Adrenal gland (tissue), 12 donors: ENCODE results near the gene PFDN5. TPM values are rescaled to one million over a fixed set of nuclear protein-coding genes. Genes with fewer than 3 reads are reported as not detected.

Experiments
- DNase-seq, 7 donors: peaks; one replicate each; pipeline ENCODE4 v3.0.0-alpha.2; 2019 to 2020
- H3K27ac ChIP-seq, 5 donors: fragments of 200-600 bp; sonication (generic) in 4 of 5; 1 replicate in 3 of 5; 2 replicates in 2 of 5; pipeline versions ENCODE4 v1.5.1 to v1.8.0; 2016 to 2020; ENCODE audit warnings: mild to moderate bottlenecking in 1 of 5
- H3K27me3 ChIP-seq: fragments of 200-600 bp; 2 replicates; pipeline ENCODE4 v1.8.0; 2021
- H3K36me3 ChIP-seq, 2 donors: fragments of 200-600 bp; replicated peaks in 1 of 2; 1 replicate in 1 of 2; 2 replicates in 1 of 2; pipeline versions ENCODE4 v1.5.1 to v1.8.0; 2018 to 2022
- H3K4me1 ChIP-seq, 2 donors: fragments of 200-600 bp; replicated peaks in 1 of 2; 1 replicate in 1 of 2; 2 replicates in 1 of 2; pipeline versions ENCODE4 v1.5.1 to v1.8.0; 2018 to 2021
- H3K4me3 ChIP-seq, 4 donors: fragments of 200-600 bp; sonication (generic) in 3 of 4; one replicate each; pipeline ENCODE4 v1.5.1; 2016 to 2018
- H3K9me3 ChIP-seq, 3 donors: fragments of 200-600 bp; sonication (generic) in 1 of 3; replicated peaks in 1 of 3; 1 replicate in 2 of 3; 2 replicates in 1 of 3; pipeline versions ENCODE4 v1.5.1 to v1.8.0; 2016 to 2021
- POLR2A ChIP-seq, 2 donors: fragments of 450-650 bp; IDR thresholded peaks; one replicate each; pipeline ENCODE4 v1.6.1; 2017; ENCODE audit warnings: antibody characterized with exemption in 2 of 2, mild to moderate bottlenecking in 2 of 2, moderate library complexity in 1 of 2
- WGBS, 4 donors: extraction: QIAGEN DNeasy Blood & Tissue Kit in 2 of 4; methylation state at CpG; one replicate each; pipeline versions ENCODE4 v1.1.5 to v1.1.7; 2013 to 2017; 5-methylcytosine and 5-hydroxymethylcytosine counted together
- intact Hi-C, 2 donors: fragments of 100-400 bp; cut with DNase I; formaldehyde crosslinking; loops; one replicate each; pipeline versions ENCODE4 v1.14.1 to v1.15.0; 2022 to 2023
- polyA plus RNA-seq, 3 donors: library from polyadenylated mRNA; stranded (reverse); fragments of 200-250 nt in 2 of 3; fragments of 350-450 nt in 1 of 3; fragmentation: Illumina TruSeq in 1 of 3; extraction: RNeasy Lipid Tissue Mini Kit (QIAGEN cat#74804) in 1 of 3; gene quantifications; one replicate each; pipeline ENCODE4 v1.2.3, GENCODE V29; 2013 to 2014
- total RNA-seq, 9 donors: library from RNA; depleted of rRNA in 4 of 9; stranded (reverse); fragments of >200 nt in 4 of 9; fragments of 120-200 nt in 1 of 9; fragmentation: NEBNext Ultra II Directional in 1 of 9; extraction: Animal tissue kit (Norgen Biotek cat#: 25700) in 1 of 9; gene quantifications; one replicate each; pipeline versions ENCODE4 v1.1.0 to v1.2.4, GENCODE V29; 2013 to 2023
- TF ChIP-seq, protein P1 (sequence below), 6 experiments: fragments of 450-650 bp in 4 of 6; fragments of 200-600 bp in 2 of 6; sonication (generic) in 1 of 6; IDR thresholded peaks; 1 replicate in 5 of 6; 2 replicates in 1 of 6; pipeline versions ENCODE4 v1.5.1 to v1.8.0; 2016 to 2021; ENCODE audit warnings: antibody characterized with exemption in 6 of 6, mild to moderate bottlenecking in 2 of 6, moderate library complexity in 1 of 6
- donor health status: healthy with polysubstance abuse.
- donor health status: Bipolar disorder and iron deficiency.
- donor health status: DM: yes; HTN: yes; CAD: no.
- donor health status: DM: no; HTN: no; CAD: no.
- donor health status: DM: no; HTN: no; CAD: no.
- donor health status: DM: yes; HTN: yes; CAD: no.

The PFDN5 gene
- total and polyA plus RNA-seq, 12 donors, result 501 to 2,052 (median 793) TPM

- DNase-seq, result peak; percentile 64 to 88 (median 72)
- no peaks in the 10 kb centered on the region for H3K27me3 ChIP-seq
- intact Hi-C loops, result loop anchor here (5.0 to 10.0 kb wide), 2 partner anchors 73 to 75 kb away; no protein-coding TSS in a partner anchor
- TF ChIP-seq, protein P1, sequence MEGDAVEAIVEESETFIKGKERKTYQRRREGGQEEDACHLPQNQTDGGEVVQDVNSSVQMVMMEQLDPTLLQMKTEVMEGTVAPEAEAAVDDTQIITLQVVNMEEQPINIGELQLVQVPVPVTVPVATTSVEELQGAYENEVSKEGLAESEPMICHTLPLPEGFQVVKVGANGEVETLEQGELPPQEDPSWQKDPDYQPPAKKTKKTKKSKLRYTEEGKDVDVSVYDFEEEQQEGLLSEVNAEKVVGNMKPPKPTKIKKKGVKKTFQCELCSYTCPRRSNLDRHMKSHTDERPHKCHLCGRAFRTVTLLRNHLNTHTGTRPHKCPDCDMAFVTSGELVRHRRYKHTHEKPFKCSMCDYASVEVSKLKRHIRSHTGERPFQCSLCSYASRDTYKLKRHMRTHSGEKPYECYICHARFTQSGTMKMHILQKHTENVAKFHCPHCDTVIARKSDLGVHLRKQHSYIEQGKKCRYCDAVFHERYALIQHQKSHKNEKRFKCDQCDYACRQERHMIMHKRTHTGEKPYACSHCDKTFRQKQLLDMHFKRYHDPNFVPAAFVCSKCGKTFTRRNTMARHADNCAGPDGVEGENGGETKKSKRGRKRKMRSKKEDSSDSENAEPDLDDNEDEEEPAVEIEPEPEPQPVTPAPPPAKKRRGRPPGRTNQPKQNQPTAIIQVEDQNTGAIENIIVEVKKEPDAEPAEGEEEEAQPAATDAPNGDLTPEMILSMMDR (IDR thresholded peaks at IDR 0.05), result peak; percentile 51 to 83 (median 74)
- no peak for TF ChIP-seq POLR2A (IDR thresholded peaks at IDR 0.05)
- H3K27ac ChIP-seq, result no peak overlapping the region
- no peaks in the 10 kb centered on the region for H3K9me3 ChIP-seq
- H3K36me3 ChIP-seq, result no peaks in the 10 kb centered on the region
- H3K4me3 ChIP-seq, result no peak overlapping the region
- WGBS, 4 donors, result 78 to 83% (median 80%) methylated on average over 5 to 11 of the region's 11 CpGs
- no peaks in the 10 kb centered on the region for H3K4me1 ChIP-seq
These were observed 7.6 kb upstream of the PFDN5 start for GRCh38 chr12:53287741-53288216.

DNA sequence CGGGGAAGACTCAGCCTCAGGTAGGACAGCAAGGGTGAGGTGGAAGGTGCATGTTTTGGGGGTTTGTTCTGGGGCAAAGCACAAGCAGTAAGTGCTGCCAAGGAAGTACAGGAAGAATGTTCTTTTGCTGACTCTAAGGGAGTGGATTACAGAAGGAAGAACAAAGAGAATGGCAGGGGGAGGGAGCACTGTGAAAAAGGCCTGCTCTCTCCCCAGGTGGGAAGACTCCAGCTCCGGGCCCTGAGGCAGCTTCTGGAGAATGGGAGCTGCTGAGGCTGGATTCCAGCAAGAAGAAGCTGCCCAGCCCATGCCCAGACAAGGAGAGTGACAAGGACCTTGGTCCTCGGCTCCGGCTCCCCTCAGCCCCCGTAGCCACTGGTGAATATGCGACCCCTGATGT, 7.0 kb upstream of the PFDN5 start:
- intact Hi-C loops, result loop anchor here (5.0 to 10.0 kb wide), 2 partner anchors 74 to 76 kb away; no protein-coding TSS in a partner anchor

DNA sequence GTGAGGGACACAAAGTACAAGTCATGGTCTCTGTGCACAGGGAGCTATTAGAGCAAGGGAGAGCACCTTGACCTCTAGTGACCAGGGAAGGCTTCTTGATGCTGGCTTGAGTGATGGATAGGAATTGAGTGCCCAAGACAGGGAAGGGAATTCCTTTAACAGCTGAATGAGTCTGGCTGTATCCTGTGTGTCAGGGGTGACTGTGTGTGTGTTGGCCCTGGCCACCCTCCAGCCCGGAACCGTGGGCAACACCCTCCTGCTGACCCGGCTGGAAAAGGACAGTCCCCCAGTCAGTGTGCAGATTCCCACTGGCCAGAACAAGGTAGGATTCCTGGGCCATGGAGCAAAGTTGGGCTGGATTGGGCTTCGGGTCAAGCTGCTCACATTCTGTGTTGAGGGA, 5.5 kb upstream of the PFDN5 start:
- peaks cover 3 to 4% of the 10 kb centered on the region in 2 donors for H3K4me1 ChIP-seq
- peak overlapping the region in 2 of 5 donors; percentile 56 to 71 for H3K27ac ChIP-seq
- H3K36me3 ChIP-seq, result no peaks in the 10 kb centered on the region
- H3K27me3 ChIP-seq, result no peaks in the 10 kb centered on the region
- H3K9me3 ChIP-seq, result no peaks in the 10 kb centered on the region
- intact Hi-C loops, result loop anchor here (5.0 to 10.0 kb wide), 2 partner anchors 75 to 78 kb away; no protein-coding TSS in a partner anchor
- H3K4me3 ChIP-seq, result no peak overlapping the region
- peak in 2 of 7 donors; percentile 21 to 36 for DNase-seq
- TF ChIP-seq POLR2A (IDR thresholded peaks at IDR 0.05), result no peak
- TF ChIP-seq, protein P1 (IDR thresholded peaks at IDR 0.05), result no peak
- 61 to 100% (median 79%) methylated on average over 1 to 4 of the region's 4 CpGs for WGBS, 4 donors

More for the DNA sequence above, 7.0 kb upstream of the PFDN5 start:
- H3K4me1 ChIP-seq, result no peaks in the 10 kb centered on the region
- no peak for TF ChIP-seq POLR2A (IDR thresholded peaks at IDR 0.05)
- TF ChIP-seq, protein P1 (IDR thresholded peaks at IDR 0.05), result no peak
- no peaks in the 10 kb centered on the region for H3K36me3 ChIP-seq
- 81 to 95% (median 90%) methylated on average over 6 of the region's 6 CpGs for WGBS, 4 donors
- DNase-seq, result no peak
- H3K27ac ChIP-seq, result no peak overlapping the region
- no peaks in the 10 kb centered on the region for H3K27me3 ChIP-seq
- no peaks in the 10 kb centered on the region for H3K9me3 ChIP-seq
- H3K4me3 ChIP-seq, result no peak overlapping the region

DNA sequence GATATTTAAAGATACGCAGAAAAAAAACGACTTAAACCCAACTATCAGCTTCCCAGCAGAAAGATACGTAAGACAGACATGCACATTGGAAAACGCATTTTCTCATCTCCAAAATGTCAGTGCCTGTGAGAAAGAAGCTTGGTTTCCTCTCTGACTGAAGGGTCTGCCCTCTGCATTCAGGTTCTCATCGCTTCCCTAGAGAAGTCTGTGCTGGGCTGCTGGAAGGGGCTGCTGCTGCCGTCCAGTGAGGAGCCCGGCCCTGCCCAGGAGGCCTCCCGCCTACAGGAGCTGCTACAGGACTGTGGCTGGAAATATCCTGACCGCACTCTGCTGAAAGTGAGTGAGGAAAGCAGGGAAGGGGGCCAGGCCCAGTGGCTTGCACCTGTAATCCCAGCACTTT, 4.7 kb upstream of the PFDN5 start:
- no peak for DNase-seq
- TF ChIP-seq POLR2A (IDR thresholded peaks at IDR 0.05), result no peak
- TF ChIP-seq, protein P1 (IDR thresholded peaks at IDR 0.05), result no peak
- H3K27ac ChIP-seq, result peak overlapping the region in 2 of 5 donors; percentile 13 to 71
- H3K9me3 ChIP-seq, result no peaks in the 10 kb centered on the region
- no peak overlapping the region for H3K4me3 ChIP-seq
- intact Hi-C loops, result no loop called here
- no peaks in the 10 kb centered on the region for H3K36me3 ChIP-seq
- WGBS, 4 donors, result 72 to 84% (median 79%) methylated on average over 6 to 9 of the region's 9 CpGs
- H3K4me1 ChIP-seq, result peaks cover 6 to 8% of the 10 kb centered on the region in 2 donors
- H3K27me3 ChIP-seq, result no peaks in the 10 kb centered on the region
